ENCODE results near the gene CNGB1.
"Not testable (repeated sequence)": the region's sequence is repeated elsewhere in the genome, so short reads cannot be mapped to it uniquely, and the experiment has no call there.

Gene CNGB1

GRCh38 chr16:58012481-58012880 lies 41.6 kb upstream of the CNGB1 start:
- TF ChIP-seq CTCF (IDR thresholded peaks at IDR 0.05; ENCODE audit: unreplicated experiment in 3 of 3), result no peak
- no peaks in the 10 kb centered on the region for H3K27me3 Mint-ChIP-seq (ENCODE audit: low read depth)

GRCh38 chr16:58011652-58012051 lies 40.7 kb upstream of the CNGB1 start:
- H3K4me3 Mint-ChIP-seq, result no peak overlapping the region
- no peak for TF ChIP-seq CTCF (IDR thresholded peaks at IDR 0.05; ENCODE audit: unreplicated experiment in 3 of 3)
- peaks cover 7% of the 10 kb centered on the region for H3K4me1 Mint-ChIP-seq
- no peaks in the 10 kb centered on the region for H3K27me3 Mint-ChIP-seq (ENCODE audit: low read depth)
- peaks cover 35% of the 10 kb centered on the region for H3K36me3 Mint-ChIP-seq (ENCODE audit: low read depth)
- H3K27ac Mint-ChIP-seq, result no peak overlapping the region
- H3K9me3 Mint-ChIP-seq, result peaks cover 3% of the 10 kb centered on the region

More at GRCh38 chr16:58012481-58012880, 41.6 kb upstream of the CNGB1 start:
- Mint-ChIP-seq H3K36me3 (ENCODE audit: low read depth) (peaks cover 29% of the 10 kb centered on the region), H3K4me3 (no peak overlapping the region), H3K4me1 (peaks cover 7% of the 10 kb centered on the region), H3K27ac (no peak overlapping the region), H3K9me3 (no peaks in the 10 kb centered on the region)

- Mint-ChIP-seq H3K4me1 (peaks cover 7% of the 10 kb centered on the region), H3K36me3 (ENCODE audit: low read depth) (peaks cover 39% of the 10 kb centered on the region), H3K27me3 (ENCODE audit: low read depth) (no peaks in the 10 kb centered on the region), H3K27ac (peak overlapping the region in 1 of 3 experiments; percentile 21), H3K4me3 (no peak overlapping the region), H3K9me3 (peaks cover 3% of the 10 kb centered on the region)
- no peak for TF ChIP-seq CTCF (IDR thresholded peaks at IDR 0.05; ENCODE audit: unreplicated experiment in 3 of 3)
Observed at GRCh38 chr16:58010886-58011285, 40.0 kb upstream of the CNGB1 start.

- peaks cover 7% of the 10 kb centered on the region for H3K4me1 Mint-ChIP-seq
- peaks cover 3% of the 10 kb centered on the region for H3K9me3 Mint-ChIP-seq
- peak overlapping the region in 1 of 3 experiments; percentile 21 for H3K27ac Mint-ChIP-seq
- H3K36me3 Mint-ChIP-seq (ENCODE audit: low read depth), result peaks cover 44% of the 10 kb centered on the region
- no peak for TF ChIP-seq CTCF (IDR thresholded peaks at IDR 0.05; ENCODE audit: unreplicated experiment in 3 of 3)
- H3K4me3 Mint-ChIP-seq, result no peak overlapping the region
- H3K27me3 Mint-ChIP-seq (ENCODE audit: low read depth), result no peaks in the 10 kb centered on the region
Observed at GRCh38 chr16:58009856-58010416, 39.0 kb upstream of the CNGB1 start.

- H3K4me3 Mint-ChIP-seq; H3K4me1 Mint-ChIP-seq; H3K27me3 Mint-ChIP-seq (ENCODE audit: low read depth); H3K9me3 Mint-ChIP-seq; H3K27ac Mint-ChIP-seq: not testable (repeated sequence)
- peaks cover 33% of the 10 kb centered on the region for H3K36me3 Mint-ChIP-seq (ENCODE audit: low read depth)
Observed at GRCh38 chr16:58004736-58005135, 33.8 kb upstream of the CNGB1 start.

GRCh38 chr16:58002936-58003335 lies 32.0 kb upstream of the CNGB1 start:
- peaks cover 24% of the 10 kb centered on the region for H3K36me3 Mint-ChIP-seq (ENCODE audit: low read depth)
- H3K27ac Mint-ChIP-seq, result no peak overlapping the region
- peaks cover 12% of the 10 kb centered on the region for H3K4me1 Mint-ChIP-seq
- H3K9me3 Mint-ChIP-seq, result peaks cover 3% of the 10 kb centered on the region
- no peaks in the 10 kb centered on the region for H3K27me3 Mint-ChIP-seq (ENCODE audit: low read depth)
- H3K4me3 Mint-ChIP-seq, result peak overlapping the region; percentile 23 to 93 (median 37)
- no peak for TF ChIP-seq CTCF (IDR thresholded peaks at IDR 0.05; ENCODE audit: unreplicated experiment in 3 of 3)

Measured in nephron (organoid).